GM06990 (cell line): ENCODE data around the gene MSANTD2.

Experiments used
- DNase-seq: peaks from one replicate; pipeline ENCODE4 v3.0.0-alpha.2; 2011; ENCODE audit not compliant: insufficient read length; ENCODE audit errors: extremely low read depth
- H3K27me3 ChIP-seq: replicated peaks from 2 replicates; pipeline ENCODE4 v1.6.0; 2011; ENCODE audit warnings: low read length; ENCODE audit not compliant: control insufficient read depth, insufficient read depth
- H3K36me3 ChIP-seq: 2 replicates; pipeline ENCODE4 v1.5.1; 2011; ENCODE audit warnings: low read length; ENCODE audit not compliant: control insufficient read depth, insufficient read depth
- H3K4me3 ChIP-seq: replicated peaks from 2 replicates; pipeline ENCODE4 v1.5.1; 2011; ENCODE audit warnings: low read depth, mild to moderate bottlenecking, control low read depth, low read length
- TF ChIP-seq, protein P1 (sequence below): IDR thresholded peaks from 2 replicates; pipeline ENCODE4 v1.5.1; 2011; ENCODE audit warnings: low read length, control low read depth, mild to moderate bottlenecking, inconsistent platforms; ENCODE audit not compliant: insufficient read depth, poor library complexity, severe bottlenecking

The MSANTD2 gene

DNA sequence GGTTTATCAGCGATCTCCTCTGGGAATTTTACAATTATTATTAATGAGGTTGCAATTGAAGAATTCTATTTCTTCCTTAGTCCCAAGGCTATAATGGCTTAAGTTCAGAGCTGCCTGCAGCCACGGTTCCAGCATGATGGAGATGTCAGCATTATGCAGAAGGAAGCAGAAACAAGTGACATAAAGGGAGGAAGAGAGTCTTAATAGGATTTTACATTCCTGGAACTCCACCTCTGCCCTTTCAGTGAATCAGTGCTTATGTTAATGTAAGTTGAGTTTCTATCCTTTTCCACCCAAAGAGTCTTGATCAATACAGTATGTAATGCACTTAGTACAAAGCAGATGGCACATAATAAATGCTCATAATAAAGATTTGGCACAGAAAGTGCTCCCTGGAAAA is 72.1 kb downstream of the MSANTD2 start:
- DNase-seq = no peak
- no peak overlapping the region for H3K4me3 ChIP-seq
- no peaks in the 10 kb centered on the region; the same call in 1 of the 2 replicates for H3K27me3 ChIP-seq
- H3K36me3 ChIP-seq = no peaks in the 10 kb centered on the region
- TF ChIP-seq, protein P1, sequence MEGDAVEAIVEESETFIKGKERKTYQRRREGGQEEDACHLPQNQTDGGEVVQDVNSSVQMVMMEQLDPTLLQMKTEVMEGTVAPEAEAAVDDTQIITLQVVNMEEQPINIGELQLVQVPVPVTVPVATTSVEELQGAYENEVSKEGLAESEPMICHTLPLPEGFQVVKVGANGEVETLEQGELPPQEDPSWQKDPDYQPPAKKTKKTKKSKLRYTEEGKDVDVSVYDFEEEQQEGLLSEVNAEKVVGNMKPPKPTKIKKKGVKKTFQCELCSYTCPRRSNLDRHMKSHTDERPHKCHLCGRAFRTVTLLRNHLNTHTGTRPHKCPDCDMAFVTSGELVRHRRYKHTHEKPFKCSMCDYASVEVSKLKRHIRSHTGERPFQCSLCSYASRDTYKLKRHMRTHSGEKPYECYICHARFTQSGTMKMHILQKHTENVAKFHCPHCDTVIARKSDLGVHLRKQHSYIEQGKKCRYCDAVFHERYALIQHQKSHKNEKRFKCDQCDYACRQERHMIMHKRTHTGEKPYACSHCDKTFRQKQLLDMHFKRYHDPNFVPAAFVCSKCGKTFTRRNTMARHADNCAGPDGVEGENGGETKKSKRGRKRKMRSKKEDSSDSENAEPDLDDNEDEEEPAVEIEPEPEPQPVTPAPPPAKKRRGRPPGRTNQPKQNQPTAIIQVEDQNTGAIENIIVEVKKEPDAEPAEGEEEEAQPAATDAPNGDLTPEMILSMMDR = no peak

DNA sequence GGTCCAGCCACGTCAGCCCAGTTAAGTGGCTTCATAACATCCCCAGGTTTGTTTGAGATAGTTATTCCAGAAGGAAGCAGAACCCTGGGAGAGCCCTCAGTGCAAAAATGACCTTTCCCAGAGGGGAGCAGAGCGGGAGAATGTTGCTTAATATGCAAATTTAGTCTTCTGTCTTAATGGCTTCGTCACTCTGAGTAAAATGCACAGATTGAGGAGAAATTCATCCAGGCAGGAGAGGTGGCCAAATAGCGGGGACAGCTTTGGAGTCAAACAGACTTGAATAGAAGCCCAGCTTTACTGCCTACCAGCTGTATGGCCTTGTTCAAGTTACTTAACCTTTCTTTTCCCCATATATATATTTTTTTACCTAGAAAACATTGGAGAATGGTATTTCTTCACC is 72.7 kb downstream of the MSANTD2 start:
- Histone ChIP-seq H3K4me3 (no peak overlapping the region), H3K27me3 (no peaks in the 10 kb centered on the region; the same call in 1 of the 2 replicates), H3K36me3 (no peaks in the 10 kb centered on the region)
- DNase-seq = no peak
- TF ChIP-seq, protein P1 = no peak

DNA sequence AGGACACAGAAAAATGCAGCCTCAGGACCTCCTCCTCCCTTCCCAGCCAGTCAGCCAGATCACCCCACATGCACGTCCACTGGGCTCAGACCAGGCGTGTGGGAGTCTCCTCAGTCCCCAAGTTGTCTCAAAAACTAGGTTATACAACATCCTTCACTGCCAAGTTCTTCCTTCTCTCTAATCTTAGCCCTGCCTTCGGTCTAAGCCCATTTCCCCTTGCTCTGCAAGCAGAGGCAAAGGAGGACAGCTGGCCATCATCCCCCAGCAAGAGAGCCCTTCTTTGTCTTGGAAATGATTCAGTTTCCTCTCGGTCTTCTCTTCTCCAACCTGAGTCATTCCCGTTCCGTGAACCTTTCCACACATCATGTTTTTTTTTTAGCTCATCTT is 74.5 kb downstream of the MSANTD2 start:
- no peak for DNase-seq
- no peaks in the 10 kb centered on the region; the same call in 1 of the 2 replicates for H3K27me3 ChIP-seq
- no peaks in the 10 kb centered on the region for H3K36me3 ChIP-seq
- TF ChIP-seq, protein P1 = no peak
- no peak overlapping the region for H3K4me3 ChIP-seq

DNA sequence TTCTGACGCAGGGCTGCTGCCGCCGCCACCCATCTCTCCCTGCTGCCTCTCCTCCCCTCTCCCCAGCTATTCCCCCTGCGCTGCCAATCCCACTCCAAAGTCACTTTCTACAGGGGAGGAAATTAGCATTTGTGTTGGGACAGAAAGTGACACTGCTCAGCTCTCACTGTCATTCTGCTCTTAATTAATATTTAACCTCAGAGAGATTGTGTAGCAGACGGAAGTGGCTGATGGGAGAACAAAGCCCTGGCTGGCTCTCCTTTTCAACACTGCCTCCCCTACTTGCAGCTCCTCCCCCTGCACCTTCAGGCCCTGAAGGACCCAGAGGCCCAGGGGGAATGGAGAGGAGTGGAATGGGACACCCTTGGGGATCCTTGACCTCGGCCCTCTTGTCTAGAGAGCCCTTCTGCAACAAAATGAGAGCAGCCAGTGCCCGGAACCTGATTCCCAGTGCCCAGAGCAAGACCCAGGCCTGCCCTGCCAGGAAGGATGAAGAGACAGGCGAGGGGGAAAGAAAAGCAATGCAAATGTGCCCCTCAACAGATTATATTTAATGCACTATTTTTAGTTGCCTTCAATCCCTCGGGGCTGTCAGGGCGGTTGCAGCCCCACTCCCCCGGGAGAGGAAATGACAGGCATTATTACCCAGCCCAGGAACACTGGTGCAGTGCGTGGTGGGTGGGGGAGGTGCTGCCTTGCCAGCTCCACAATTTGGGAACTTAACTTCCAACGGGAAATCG is 75.1 kb downstream of the MSANTD2 start:
- TF ChIP-seq, protein P1 = no peak
- no peak overlapping the region for H3K4me3 ChIP-seq
- peak; percentile 22 for DNase-seq

DNA sequence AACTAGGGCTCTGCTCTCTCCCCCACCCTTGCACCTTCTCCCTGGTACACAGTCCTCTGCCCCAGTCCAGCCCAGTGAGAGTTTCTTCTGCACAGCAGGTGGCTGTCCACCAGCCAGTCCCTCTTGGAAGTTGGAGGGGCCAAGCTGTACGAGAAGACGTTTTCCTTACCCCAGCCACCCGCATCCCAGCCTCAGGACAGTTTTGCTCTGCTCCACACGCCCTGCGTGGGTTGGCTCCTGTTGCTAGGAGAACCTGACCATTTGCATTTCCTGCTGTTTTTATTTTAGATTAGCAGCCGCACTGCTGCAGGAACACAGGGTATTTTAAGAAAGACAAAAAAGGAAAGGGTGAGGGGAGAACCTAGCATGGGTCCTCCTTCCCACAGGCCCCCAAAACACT is 78.0 kb downstream of the MSANTD2 start:
- H3K27me3 ChIP-seq = peaks cover 3% of the 10 kb centered on the region; the same call in 1 of the 2 replicates
- H3K4me3 ChIP-seq = no peak overlapping the region

More for the DNA sequence above, 75.1 kb downstream of the MSANTD2 start:
- no peaks in the 10 kb centered on the region for H3K36me3 ChIP-seq
- H3K27me3 ChIP-seq = no peaks in the 10 kb centered on the region; the same call in 1 of the 2 replicates

More for the DNA sequence above, 78.0 kb downstream of the MSANTD2 start:
- no peak for DNase-seq
- TF ChIP-seq, protein P1 = no peak
- H3K36me3 ChIP-seq = no peaks in the 10 kb centered on the region
